GM23338 (cell line): ENCODE data around the gene TTC39A. TPM values are rescaled to one million over a fixed set of nuclear protein-coding genes. Genes with fewer than 3 reads are reported as not detected.

Experiments
- ATAC-seq: fragments of 200-7000 bp; cut with Tn5 transposase; 3 replicates; pipeline ENCODE4 v1.9.1; 2020
- DNase-seq: peaks from one replicate; pipeline ENCODE4 v3.0.0-alpha.2; 2015; ENCODE audit warnings: low spot score
- H2AFZ ChIP-seq: fragments of 200-600 bp; sonication (generic); 2 replicates; pipeline ENCODE4 v1.8.0; 2016; ENCODE audit warnings: antibody characterized with exemption, mild to moderate bottlenecking, moderate library complexity
- H3F3A ChIP-seq: fragments of 200-600 bp; sonication (generic); replicated peaks from 2 replicates; pipeline ENCODE4 v1.8.0; 2017; ENCODE audit warnings: antibody characterized with exemption, mixed run types, low read depth
- H3K27ac ChIP-seq: fragments of 200-600 bp; sonication (generic); 2 replicates; pipeline ENCODE4 v1.6.1; 2016; ENCODE audit warnings: low read depth
- H3K27me3 ChIP-seq: fragments of 200-600 bp; sonication (generic); 2 replicates; pipeline ENCODE4 v1.8.0; 2016; ENCODE audit warnings: mild to moderate bottlenecking, mixed run types, moderate library complexity; ENCODE audit not compliant: insufficient read depth
- H3K36me3 ChIP-seq: fragments of 200-600 bp; sonication (generic); 2 replicates; pipeline ENCODE4 v1.8.0; 2016; ENCODE audit warnings: mild to moderate bottlenecking; ENCODE audit not compliant: insufficient read depth
- H3K4me1 ChIP-seq: fragments of 200-600 bp; sonication (generic); 2 replicates; pipeline ENCODE4 v1.8.0; 2016; ENCODE audit warnings: mild to moderate bottlenecking, moderate library complexity; ENCODE audit not compliant: insufficient read depth
- H3K4me2 ChIP-seq: fragments of 200-600 bp; sonication (generic); 2 replicates; pipeline ENCODE4 v1.7.1; 2017; ENCODE audit warnings: mixed run types
- H3K4me3 ChIP-seq: fragments of 200-600 bp; sonication (generic); 2 replicates; pipeline ENCODE4 v1.6.1; 2016; ENCODE audit warnings: mixed run types
- H3K79me2 ChIP-seq: fragments of 200-600 bp; sonication (generic); replicated peaks from 2 replicates; pipeline ENCODE4 v1.8.0; 2017; ENCODE audit warnings: mild to moderate bottlenecking; ENCODE audit not compliant: insufficient read depth
- H3K9me2 ChIP-seq: fragments of 200-600 bp; sonication (generic); 2 replicates; pipeline ENCODE4 v1.8.0; 2017; ENCODE audit not compliant: insufficient read depth
- H4K20me1 ChIP-seq: fragments of 200-600 bp; sonication (generic); replicated peaks from 2 replicates; pipeline ENCODE4 v1.8.0; 2017; ENCODE audit warnings: mild to moderate bottlenecking; ENCODE audit not compliant: insufficient read depth
- H3K27ac Mint-ChIP-seq: 2 replicates; pipeline ENCODE4 v1.8.0; 2020; ENCODE audit warnings: inconsistent platforms, mild to moderate bottlenecking, moderate library complexity, mixed read lengths
- H3K27me3 Mint-ChIP-seq: 3 replicates; pipeline ENCODE4 v1.8.0; 2022; ENCODE audit warnings: low read depth, mild to moderate bottlenecking, moderate library complexity, mixed read lengths, inconsistent platforms; ENCODE audit not compliant: insufficient read depth, poor library complexity
- H3K36me3 Mint-ChIP-seq: 3 replicates; pipeline ENCODE4 v1.8.0; 2021; ENCODE audit warnings: low read depth, mild to moderate bottlenecking, inconsistent platforms, moderate library complexity, mixed read lengths
- H3K4me1 Mint-ChIP-seq: 3 replicates; pipeline ENCODE4 v1.8.0; 2020; ENCODE audit warnings: mild to moderate bottlenecking, inconsistent platforms, mixed read lengths
- H3K4me3 Mint-ChIP-seq: 3 replicates; pipeline ENCODE4 v1.8.0; 2021; ENCODE audit warnings: moderate library complexity, mild to moderate bottlenecking, inconsistent platforms, mixed read lengths
- H3K9me3 Mint-ChIP-seq: 3 replicates; pipeline ENCODE4 v1.8.0; 2020; ENCODE audit warnings: moderate library complexity, mild to moderate bottlenecking, inconsistent platforms, mixed read lengths
- CREB1 ChIP-seq: fragments of 250-450 bp; sonication (Bioruptor Pico); IDR thresholded peaks from 2 replicates; pipeline ENCODE4 v1.5.0; 2020; ENCODE audit warnings: low read depth, mild to moderate bottlenecking, moderate library complexity
- EZH2 ChIP-seq: fragments of 200-600 bp; sonication (generic); IDR thresholded peaks from one replicate; pipeline ENCODE4 v1.8.0; 2017; ENCODE audit warnings: antibody characterized with exemption, mild to moderate bottlenecking, low read depth; ENCODE audit not compliant: unreplicated experiment
- EZH2phosphoT487 ChIP-seq: fragments of 200-600 bp; sonication (generic); IDR thresholded peaks from one replicate; pipeline ENCODE4 v1.8.1; 2018; ENCODE audit warnings: antibody characterized with exemption; ENCODE audit not compliant: unreplicated experiment
- JUNB ChIP-seq: IDR thresholded peaks from one replicate; pipeline ENCODE4 v1.6.1; 2016; ENCODE audit warnings: antibody characterized with exemption; ENCODE audit not compliant: unreplicated experiment
- NANOG ChIP-seq: IDR thresholded peaks from 2 replicates; pipeline ENCODE4 v1.6.1; 2016; ENCODE audit warnings: antibody characterized with exemption, borderline replicate concordance
- POLR2AphosphoS5 ChIP-seq: IDR thresholded peaks from 2 replicates; pipeline ENCODE4 v1.6.1; 2016; ENCODE audit warnings: antibody characterized with exemption, low read depth
- STAT1 ChIP-seq: IDR thresholded peaks from one replicate; pipeline ENCODE4 v1.6.1; 2016; ENCODE audit warnings: antibody characterized with exemption; ENCODE audit not compliant: unreplicated experiment
- ZNF114 ChIP-seq: fragments of 250-450 bp; sonication (Bioruptor Pico); IDR thresholded peaks from 2 replicates; pipeline ENCODE4 v1.5.0; 2020; ENCODE audit warnings: mild to moderate bottlenecking, moderate library complexity
- ZNF331 ChIP-seq: fragments of 250-450 bp; sonication (Bioruptor Pico); IDR thresholded peaks from 2 replicates; pipeline ENCODE4 v1.5.0; 2020; ENCODE audit warnings: low read depth, mild to moderate bottlenecking, moderate library complexity
- polyA plus RNA-seq: library from polyadenylated mRNA; unstranded; fragments of >200 nt; fragmentation: Nextera tagmentation; extraction: Ambion mirVana; gene quantifications from 2 replicates; pipeline ENCODE4 v1.2.1, GENCODE V29; 2016
- total RNA-seq: library from RNA; depleted of rRNA; stranded (reverse); fragments of >200 nt; shearing (Covaris generic); gene quantifications from 2 replicates; pipeline ENCODE4 v1.2.3, GENCODE V29; 2014
- TF ChIP-seq, protein P1 (sequence below): IDR thresholded peaks from 2 replicates; pipeline ENCODE4 v1.6.1; 2016; ENCODE audit warnings: antibody characterized with exemption
- TF ChIP-seq, protein P2 (sequence below), 2 experiments: fragments of 200-600 bp in 1 of 2; sonication (generic) in 1 of 2; conservative IDR thresholded peaks; 2 replicates each; pipeline versions ENCODE4 v1.5.1 to v1.6.1; 2016 to 2017; ENCODE audit warnings: antibody characterized with exemption in 2 of 2, low read depth in 2 of 2, mild to moderate bottlenecking in 2 of 2, moderate library complexity in 1 of 2
- TF ChIP-seq, protein P3 (sequence below): IDR thresholded peaks from one replicate; pipeline ENCODE4 v1.6.1; 2018; ENCODE audit warnings: antibody characterized with exemption; ENCODE audit not compliant: unreplicated experiment

The TTC39A gene
- total and polyA plus RNA-seq, 2 experiments from 2014 or later, result 2.3 to 7.1 TPM

DNA sequence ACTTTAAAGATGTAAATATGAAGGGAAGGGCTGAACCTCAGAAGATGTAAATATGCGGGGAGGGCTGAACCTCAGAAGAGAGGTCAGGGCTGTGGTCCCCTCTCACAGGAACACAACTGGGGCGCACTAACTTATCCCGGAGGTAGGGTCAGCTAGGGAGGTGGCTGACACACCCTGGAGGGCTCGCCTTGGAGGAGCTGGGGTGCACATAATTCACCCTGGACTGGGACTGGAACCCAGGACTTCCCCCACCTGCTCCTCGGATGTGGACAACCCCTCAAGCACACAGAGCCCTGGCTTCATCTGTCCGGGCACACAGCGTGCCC is 13.9 kb upstream of the TTC39A start:
- no peaks in the 10 kb centered on the region for H3K9me2 ChIP-seq
- peak overlapping the region; percentile 82 for H3K4me2 ChIP-seq
- no peaks in the 10 kb centered on the region for H4K20me1 ChIP-seq
- 0 out of 2 replicates have a peak, but pooled peaks cover 3% of the 10 kb centered on the region for H3F3A ChIP-seq
- no peak for DNase-seq
- peaks cover 15% of the 10 kb centered on the region for H3K27me3 ChIP-seq
- H3K4me1 Mint-ChIP-seq, result peaks cover 11% of the 10 kb centered on the region
- peaks cover 24% of the 10 kb centered on the region for H3K27me3 Mint-ChIP-seq
- no peak overlapping the region for H3K27ac Mint-ChIP-seq
- no peak overlapping the region for H3K27ac ChIP-seq
- H3K4me3 Mint-ChIP-seq, result peak overlapping the region; percentile 62
- peaks cover 5% of the 10 kb centered on the region; the same call in 1 of the 2 replicates for H3K4me1 ChIP-seq
- peak overlapping the region; percentile 96 for H2AFZ ChIP-seq
- no peaks in the 10 kb centered on the region for H3K36me3 ChIP-seq
- peak overlapping the region; percentile 63 for H3K4me3 ChIP-seq
- H3K9me3 Mint-ChIP-seq, result no peaks in the 10 kb centered on the region
- TF ChIP-seq POLR2AphosphoS5, result no peak
- no peak for TF ChIP-seq STAT1
- TF ChIP-seq EZH2phosphoT487, result no peak
- no peak for TF ChIP-seq CREB1 (CRISPR knock-in tag)
- TF ChIP-seq ZNF331 (CRISPR knock-in tag), result no peak
- TF ChIP-seq ZNF114 (CRISPR knock-in tag), result no peak
- no peak for TF ChIP-seq JUNB
- TF ChIP-seq NANOG, result no peak
- no peak for TF ChIP-seq EZH2
- TF ChIP-seq, protein P1, sequence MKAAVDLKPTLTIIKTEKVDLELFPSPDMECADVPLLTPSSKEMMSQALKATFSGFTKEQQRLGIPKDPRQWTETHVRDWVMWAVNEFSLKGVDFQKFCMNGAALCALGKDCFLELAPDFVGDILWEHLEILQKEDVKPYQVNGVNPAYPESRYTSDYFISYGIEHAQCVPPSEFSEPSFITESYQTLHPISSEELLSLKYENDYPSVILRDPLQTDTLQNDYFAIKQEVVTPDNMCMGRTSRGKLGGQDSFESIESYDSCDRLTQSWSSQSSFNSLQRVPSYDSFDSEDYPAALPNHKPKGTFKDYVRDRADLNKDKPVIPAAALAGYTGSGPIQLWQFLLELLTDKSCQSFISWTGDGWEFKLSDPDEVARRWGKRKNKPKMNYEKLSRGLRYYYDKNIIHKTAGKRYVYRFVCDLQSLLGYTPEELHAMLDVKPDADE, result no peak
- TF ChIP-seq, protein P2, sequence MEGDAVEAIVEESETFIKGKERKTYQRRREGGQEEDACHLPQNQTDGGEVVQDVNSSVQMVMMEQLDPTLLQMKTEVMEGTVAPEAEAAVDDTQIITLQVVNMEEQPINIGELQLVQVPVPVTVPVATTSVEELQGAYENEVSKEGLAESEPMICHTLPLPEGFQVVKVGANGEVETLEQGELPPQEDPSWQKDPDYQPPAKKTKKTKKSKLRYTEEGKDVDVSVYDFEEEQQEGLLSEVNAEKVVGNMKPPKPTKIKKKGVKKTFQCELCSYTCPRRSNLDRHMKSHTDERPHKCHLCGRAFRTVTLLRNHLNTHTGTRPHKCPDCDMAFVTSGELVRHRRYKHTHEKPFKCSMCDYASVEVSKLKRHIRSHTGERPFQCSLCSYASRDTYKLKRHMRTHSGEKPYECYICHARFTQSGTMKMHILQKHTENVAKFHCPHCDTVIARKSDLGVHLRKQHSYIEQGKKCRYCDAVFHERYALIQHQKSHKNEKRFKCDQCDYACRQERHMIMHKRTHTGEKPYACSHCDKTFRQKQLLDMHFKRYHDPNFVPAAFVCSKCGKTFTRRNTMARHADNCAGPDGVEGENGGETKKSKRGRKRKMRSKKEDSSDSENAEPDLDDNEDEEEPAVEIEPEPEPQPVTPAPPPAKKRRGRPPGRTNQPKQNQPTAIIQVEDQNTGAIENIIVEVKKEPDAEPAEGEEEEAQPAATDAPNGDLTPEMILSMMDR (conservative IDR thresholded peaks at IDR 0.05; ENCODE audit: low read depth in 2 of 2), result no peak
- ATAC-seq, result no peak
- H3K79me2 ChIP-seq, result no peaks in the 10 kb centered on the region
- H3K36me3 Mint-ChIP-seq, result no peaks in the 10 kb centered on the region

DNA sequence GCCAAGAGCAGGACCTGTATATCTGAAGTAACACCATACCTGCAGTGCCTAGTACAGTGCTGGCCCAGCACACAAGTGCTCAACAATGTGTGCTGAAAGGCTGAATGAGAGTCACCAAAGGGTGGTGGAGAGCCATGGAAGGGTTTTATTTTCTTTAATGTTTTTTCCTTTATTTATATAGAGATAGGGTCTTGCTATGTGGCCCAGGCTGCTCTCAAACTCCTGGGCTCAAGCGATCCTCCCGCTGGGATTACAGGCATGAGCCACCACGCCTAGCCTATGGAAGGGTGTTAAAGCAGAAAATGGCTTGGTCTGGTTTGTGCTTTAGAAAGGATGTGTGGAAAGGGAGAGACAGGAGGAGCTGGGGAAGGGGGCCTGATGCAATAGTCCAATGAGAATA is 13.3 kb upstream of the TTC39A start:
- Histone ChIP-seq H3K4me2 (peak overlapping the region; percentile 82), H3K79me2 (no peaks in the 10 kb centered on the region), H4K20me1 (no peaks in the 10 kb centered on the region), H3K36me3 (no peaks in the 10 kb centered on the region), H3K27me3 (peaks cover 15% of the 10 kb centered on the region), H3K4me3 (no peak overlapping the region), H2AFZ (no peak overlapping the region), H3K9me2 (no peaks in the 10 kb centered on the region), H3F3A (0 out of 2 replicates have a peak, but pooled peaks cover 3% of the 10 kb centered on the region), H3K27ac (no peak overlapping the region), H3K4me1 (peaks cover 5% of the 10 kb centered on the region; the same call in 1 of the 2 replicates)
- Mint-ChIP-seq H3K27ac (no peak overlapping the region), H3K36me3 (no peaks in the 10 kb centered on the region), H3K4me3 (peak overlapping the region; percentile 62), H3K4me1 (peaks cover 14% of the 10 kb centered on the region), H3K27me3 (peaks cover 24% of the 10 kb centered on the region), H3K9me3 (no peaks in the 10 kb centered on the region)
- TF ChIP-seq, protein P1, result no peak
- TF ChIP-seq, protein P3, sequence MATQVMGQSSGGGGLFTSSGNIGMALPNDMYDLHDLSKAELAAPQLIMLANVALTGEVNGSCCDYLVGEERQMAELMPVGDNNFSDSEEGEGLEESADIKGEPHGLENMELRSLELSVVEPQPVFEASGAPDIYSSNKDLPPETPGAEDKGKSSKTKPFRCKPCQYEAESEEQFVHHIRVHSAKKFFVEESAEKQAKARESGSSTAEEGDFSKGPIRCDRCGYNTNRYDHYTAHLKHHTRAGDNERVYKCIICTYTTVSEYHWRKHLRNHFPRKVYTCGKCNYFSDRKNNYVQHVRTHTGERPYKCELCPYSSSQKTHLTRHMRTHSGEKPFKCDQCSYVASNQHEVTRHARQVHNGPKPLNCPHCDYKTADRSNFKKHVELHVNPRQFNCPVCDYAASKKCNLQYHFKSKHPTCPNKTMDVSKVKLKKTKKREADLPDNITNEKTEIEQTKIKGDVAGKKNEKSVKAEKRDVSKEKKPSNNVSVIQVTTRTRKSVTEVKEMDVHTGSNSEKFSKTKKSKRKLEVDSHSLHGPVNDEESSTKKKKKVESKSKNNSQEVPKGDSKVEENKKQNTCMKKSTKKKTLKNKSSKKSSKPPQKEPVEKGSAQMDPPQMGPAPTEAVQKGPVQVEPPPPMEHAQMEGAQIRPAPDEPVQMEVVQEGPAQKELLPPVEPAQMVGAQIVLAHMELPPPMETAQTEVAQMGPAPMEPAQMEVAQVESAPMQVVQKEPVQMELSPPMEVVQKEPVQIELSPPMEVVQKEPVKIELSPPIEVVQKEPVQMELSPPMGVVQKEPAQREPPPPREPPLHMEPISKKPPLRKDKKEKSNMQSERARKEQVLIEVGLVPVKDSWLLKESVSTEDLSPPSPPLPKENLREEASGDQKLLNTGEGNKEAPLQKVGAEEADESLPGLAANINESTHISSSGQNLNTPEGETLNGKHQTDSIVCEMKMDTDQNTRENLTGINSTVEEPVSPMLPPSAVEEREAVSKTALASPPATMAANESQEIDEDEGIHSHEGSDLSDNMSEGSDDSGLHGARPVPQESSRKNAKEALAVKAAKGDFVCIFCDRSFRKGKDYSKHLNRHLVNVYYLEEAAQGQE, result no peak
- TF ChIP-seq EZH2 (no peak), STAT1 (no peak), POLR2AphosphoS5 (no peak)
- ATAC-seq (no peak), DNase-seq (no peak)
